Fibroblast of lung (primary cell): ENCODE measurements around the gene AKR1B15. TPM values are rescaled to one million over a fixed set of nuclear protein-coding genes. Genes with fewer than 3 reads are reported as not detected.

Source experiments
- DNase-seq, 2 donors: peaks; one replicate each; pipeline versions ENCODE4 v3.0.0 to v3.0.0-alpha.2; 2010; ENCODE audit warnings: low read depth in 2 of 2
- H2AFZ ChIP-seq: 2 replicates; pipeline ENCODE4 v1.5.1; 2012; ENCODE audit warnings: low read length, control low read depth, inconsistent platforms
- H3K27ac ChIP-seq: 2 replicates; pipeline ENCODE4 v1.5.1; 2011; ENCODE audit warnings: low read length, control low read depth; ENCODE audit not compliant: insufficient read depth
- H3K27me3 ChIP-seq: 2 replicates; pipeline ENCODE4 v1.5.1; 2011; ENCODE audit warnings: mild to moderate bottlenecking, low read length; ENCODE audit not compliant: control insufficient read depth, insufficient read depth
- H3K36me3 ChIP-seq: 2 replicates; pipeline ENCODE4 v1.5.1; 2011; ENCODE audit warnings: low read length; ENCODE audit not compliant: control insufficient read depth, insufficient read depth
- H3K4me1 ChIP-seq: 2 replicates; pipeline ENCODE4 v1.5.1; 2011; ENCODE audit warnings: low read length; ENCODE audit not compliant: control insufficient read depth, insufficient read depth; ENCODE audit errors: extremely low read depth
- H3K4me2 ChIP-seq: 2 replicates; pipeline ENCODE4 v1.5.1; 2011; ENCODE audit warnings: low read length, control low read depth; ENCODE audit not compliant: insufficient read depth; ENCODE audit errors: extremely low read depth
- H3K4me3 ChIP-seq, 4 experiments: fragments of 200-600 bp in 1 of 4; sonication (generic) in 1 of 4; replicated peaks in 1 of 4; 2 replicates each; pipeline ENCODE4 v1.5.1; 2011 to 2016; ENCODE audit warnings: low read length in 4 of 4, low read depth in 3 of 4, mild to moderate bottlenecking in 3 of 4, control low read depth in 2 of 4, inconsistent platforms in 1 of 4, mixed read lengths in 1 of 4; ENCODE audit not compliant: insufficient read depth in 1 of 4; ENCODE audit errors: control extremely low read depth in 1 of 4
- H3K79me2 ChIP-seq: 2 replicates; pipeline ENCODE4 v1.5.1; 2012; ENCODE audit warnings: mild to moderate bottlenecking, low read length, inconsistent platforms; ENCODE audit not compliant: control insufficient read depth, insufficient read depth
- H3K9ac ChIP-seq: 2 replicates; pipeline ENCODE4 v1.5.1; 2011; ENCODE audit warnings: mild to moderate bottlenecking, low read length, control low read depth; ENCODE audit not compliant: insufficient read depth
- H3K9me3 ChIP-seq: 2 replicates; pipeline ENCODE4 v1.5.1; 2012; ENCODE audit warnings: low read depth, low read length; ENCODE audit not compliant: control insufficient read depth, insufficient read depth
- H4K20me1 ChIP-seq: 2 replicates; pipeline ENCODE4 v1.5.1; 2011; ENCODE audit warnings: low read length; ENCODE audit not compliant: control insufficient read depth, insufficient read depth; ENCODE audit errors: extremely low read depth
- EZH2 ChIP-seq: IDR thresholded peaks from 2 replicates; pipeline ENCODE4 v1.5.1; 2012; ENCODE audit warnings: low read length, control low read depth, mild to moderate bottlenecking; ENCODE audit errors: missing control alignments
- polyA plus RNA-seq, 2 donors: library from polyadenylated mRNA; depleted of rRNA in 1 of 2; stranded (reverse) in 1 of 2; unstranded in 1 of 2; fragments of >200 nt; gene quantifications; 2 replicates each; pipeline ENCODE4 v1.2.1, GENCODE V29; 2011 to 2012; ENCODE audit warnings: missing spikeins in 1 of 2
- total RNA-seq: library from RNA; depleted of rRNA; stranded (reverse); fragments of >200 nt; gene quantifications from 2 replicates; pipeline ENCODE4 v1.2.1, GENCODE V29; 2014
- TF ChIP-seq, protein P1 (sequence below), 2 donors: IDR thresholded peaks in 1 of 2; conservative IDR thresholded peaks in 1 of 2; 1 replicate in 1 of 2; 2 replicates in 1 of 2; pipeline ENCODE4 v1.5.1; 2011 to 2012; ENCODE audit warnings: low read length in 2 of 2, control low read depth in 1 of 2, inconsistent platforms in 1 of 2, low read depth in 1 of 2, mild to moderate bottlenecking in 1 of 2

The AKR1B15 gene
- total and polyA plus RNA-seq, 2 donors (not counting 1 experiment from before 2014, with no cell fraction given) = not detected

DNA sequence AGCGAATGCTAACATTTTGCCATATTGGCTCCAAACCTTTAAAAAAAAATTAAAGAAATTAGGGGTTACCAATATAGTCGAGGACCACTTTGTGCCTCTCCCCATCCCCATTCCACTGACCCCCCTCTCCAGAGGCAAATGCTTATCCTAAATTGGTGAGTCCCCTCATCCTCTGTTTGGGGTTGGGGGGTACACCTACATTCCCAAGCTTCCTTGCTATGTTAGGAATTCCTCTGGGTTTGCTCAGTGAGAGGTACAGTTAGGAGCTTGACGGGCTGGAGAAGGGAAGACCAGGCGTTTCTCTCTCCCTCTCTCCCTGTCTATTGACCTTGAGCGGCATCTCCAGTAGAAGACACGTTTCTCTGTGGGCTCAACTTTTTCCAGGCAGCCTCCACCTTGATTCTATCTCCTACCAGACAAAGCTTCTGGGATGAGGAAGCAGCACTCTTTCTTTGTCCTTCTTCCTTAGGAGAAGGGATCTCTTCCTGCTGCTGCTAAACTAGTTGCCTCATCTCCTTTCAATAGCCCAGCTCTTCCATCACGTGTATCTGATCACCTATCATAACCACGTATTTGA is 6.6 kb upstream of the AKR1B15 start:
- Histone ChIP-seq H3K9ac (no peak overlapping the region), H3K4me1 (no peaks in the 10 kb centered on the region), H4K20me1 (no peaks in the 10 kb centered on the region), H3K4me3 (no peak overlapping the region), H3K9me3 (no peaks in the 10 kb centered on the region), H3K4me2 (no peak overlapping the region), H3K36me3 (no peaks in the 10 kb centered on the region), H3K27ac (no peak overlapping the region), H2AFZ (no peak overlapping the region), H3K79me2 (no peaks in the 10 kb centered on the region), H3K27me3 (peaks cover 7% of the 10 kb centered on the region)
- DNase-seq = no peak
- no peak for TF ChIP-seq EZH2
- TF ChIP-seq, protein P1, sequence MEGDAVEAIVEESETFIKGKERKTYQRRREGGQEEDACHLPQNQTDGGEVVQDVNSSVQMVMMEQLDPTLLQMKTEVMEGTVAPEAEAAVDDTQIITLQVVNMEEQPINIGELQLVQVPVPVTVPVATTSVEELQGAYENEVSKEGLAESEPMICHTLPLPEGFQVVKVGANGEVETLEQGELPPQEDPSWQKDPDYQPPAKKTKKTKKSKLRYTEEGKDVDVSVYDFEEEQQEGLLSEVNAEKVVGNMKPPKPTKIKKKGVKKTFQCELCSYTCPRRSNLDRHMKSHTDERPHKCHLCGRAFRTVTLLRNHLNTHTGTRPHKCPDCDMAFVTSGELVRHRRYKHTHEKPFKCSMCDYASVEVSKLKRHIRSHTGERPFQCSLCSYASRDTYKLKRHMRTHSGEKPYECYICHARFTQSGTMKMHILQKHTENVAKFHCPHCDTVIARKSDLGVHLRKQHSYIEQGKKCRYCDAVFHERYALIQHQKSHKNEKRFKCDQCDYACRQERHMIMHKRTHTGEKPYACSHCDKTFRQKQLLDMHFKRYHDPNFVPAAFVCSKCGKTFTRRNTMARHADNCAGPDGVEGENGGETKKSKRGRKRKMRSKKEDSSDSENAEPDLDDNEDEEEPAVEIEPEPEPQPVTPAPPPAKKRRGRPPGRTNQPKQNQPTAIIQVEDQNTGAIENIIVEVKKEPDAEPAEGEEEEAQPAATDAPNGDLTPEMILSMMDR (conservative IDR thresholded peaks at IDR 0.05 in 1 of 2, IDR thresholded peaks at IDR 0.05 in 1 of 2; ENCODE audit: low read depth in 1 of 2, low read length in 2 of 2) = no peak

DNA sequence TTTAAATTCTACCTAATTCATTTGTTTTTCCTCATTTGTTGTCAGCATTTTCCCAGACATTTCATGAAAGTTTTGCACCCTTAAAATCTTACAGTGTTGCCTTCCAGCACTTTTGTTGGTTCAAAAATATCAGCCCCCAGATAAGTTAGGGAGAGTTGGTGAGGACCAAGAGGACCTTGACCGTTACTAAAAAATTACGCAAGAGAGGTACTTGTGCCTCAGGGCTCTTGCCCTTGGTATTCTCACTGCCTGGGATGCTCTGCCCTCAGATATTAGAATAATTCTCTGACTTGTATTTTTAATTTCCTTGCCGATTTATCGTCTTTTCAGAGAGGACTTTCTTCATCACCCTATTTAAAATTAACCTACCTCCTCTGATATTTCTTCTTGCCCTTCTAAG is 3.5 kb upstream of the AKR1B15 start:
- Histone ChIP-seq H3K36me3 (no peaks in the 10 kb centered on the region), H3K79me2 (no peaks in the 10 kb centered on the region), H3K27me3 (peaks cover 6% of the 10 kb centered on the region), H3K9me3 (no peaks in the 10 kb centered on the region), H3K4me3 (no peak overlapping the region), H3K4me2 (no peak overlapping the region), H3K9ac (no peak overlapping the region), H2AFZ (no peak overlapping the region), H3K27ac (no peak overlapping the region), H4K20me1 (no peaks in the 10 kb centered on the region), H3K4me1 (no peaks in the 10 kb centered on the region)
- no peak for DNase-seq
- TF ChIP-seq, protein P1 (conservative IDR thresholded peaks at IDR 0.05 in 1 of 2, IDR thresholded peaks at IDR 0.05 in 1 of 2; ENCODE audit: low read depth in 1 of 2, low read length in 2 of 2) = no peak
- no peak for TF ChIP-seq EZH2

DNA sequence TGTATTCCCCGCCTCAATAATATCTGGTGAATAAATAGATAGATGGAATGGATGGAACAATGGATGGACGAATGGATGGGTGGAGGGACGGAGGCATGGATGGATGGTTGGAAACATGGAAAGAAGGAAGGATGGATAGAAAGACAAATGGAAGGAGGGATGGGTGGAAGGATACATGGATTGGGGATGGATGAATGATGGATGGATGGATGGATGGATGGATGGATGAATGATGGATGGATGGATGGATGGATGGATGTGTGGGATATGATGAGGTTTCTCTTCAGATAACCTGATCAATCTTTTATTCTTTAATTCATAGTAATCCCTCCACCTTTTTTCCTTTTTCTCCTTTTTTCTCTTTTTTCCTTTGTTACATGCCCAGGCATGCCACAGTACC is 3.0 kb upstream of the AKR1B15 start:
- no peak overlapping the region for H3K27ac ChIP-seq
- no peaks in the 10 kb centered on the region for H4K20me1 ChIP-seq
- H2AFZ ChIP-seq = no peak overlapping the region
- H3K9ac ChIP-seq = no peak overlapping the region
- no peak overlapping the region for H3K4me2 ChIP-seq
- DNase-seq = no peak
- no peaks in the 10 kb centered on the region for H3K36me3 ChIP-seq
- H3K4me1 ChIP-seq = no peaks in the 10 kb centered on the region
- peaks cover 5% of the 10 kb centered on the region for H3K27me3 ChIP-seq
- no peaks in the 10 kb centered on the region for H3K9me3 ChIP-seq
- H3K4me3 ChIP-seq = no peak overlapping the region
- H3K79me2 ChIP-seq = no peaks in the 10 kb centered on the region
- TF ChIP-seq, protein P1 (conservative IDR thresholded peaks at IDR 0.05 in 1 of 2, IDR thresholded peaks at IDR 0.05 in 1 of 2; ENCODE audit: low read depth in 1 of 2, low read length in 2 of 2) = no peak
- no peak for TF ChIP-seq EZH2
